ENCODE results near the gene NKAIN2.
"Not testable (repeated sequence)": the region's sequence is repeated elsewhere in the genome, so short reads cannot be mapped to it uniquely, and the experiment has no call there.

Gene NKAIN2

DNA sequence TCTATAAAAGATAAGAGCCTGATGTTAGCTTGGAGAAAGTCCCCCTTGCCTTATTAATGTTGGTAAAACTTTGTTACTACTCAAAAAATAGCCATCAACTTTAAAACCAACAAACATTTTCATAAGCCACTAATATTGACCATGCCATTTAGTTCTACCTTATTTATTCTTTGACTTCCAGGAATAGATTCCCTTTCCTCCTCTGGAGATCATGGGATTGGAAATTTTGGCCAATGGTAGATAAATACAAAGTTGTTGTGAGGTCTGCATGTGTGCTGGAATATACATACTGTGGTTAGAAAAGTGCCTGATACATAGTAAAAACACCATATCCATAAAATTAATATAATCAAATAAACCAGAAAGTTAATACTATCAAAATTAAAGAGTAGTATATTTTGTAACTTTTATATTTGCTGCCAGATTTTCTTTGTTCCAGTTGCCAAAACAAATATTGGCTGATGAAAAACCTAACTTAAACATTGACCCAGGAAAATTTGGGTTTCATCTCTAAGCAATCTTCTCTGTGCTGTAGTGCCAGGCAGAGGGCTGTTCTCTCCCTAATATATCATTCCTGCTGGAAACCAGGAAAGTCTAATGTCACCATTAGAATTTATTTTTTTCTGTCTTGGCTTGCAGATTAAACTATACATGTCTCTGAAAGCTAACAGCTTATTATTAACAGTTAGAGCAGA, 169.1 kb downstream of the NKAIN2 start:
- H3K14ac ChIP-seq (ENCODE audit: low read length): no peak overlapping the region
- no peak for DNase-seq
- no peak overlapping the region for H2BK120ac ChIP-seq (ENCODE audit: insufficient read depth, low read length, poor library complexity)
- no peak overlapping the region for H2AK5ac ChIP-seq (ENCODE audit: low read length)
- H2AFZ ChIP-seq (ENCODE audit: insufficient read depth, low read length, poor library complexity): no peak overlapping the region
- no peak overlapping the region for H3K23ac ChIP-seq (ENCODE audit: low read length)
- no peaks in the 10 kb centered on the region for H3K36me3 ChIP-seq (ENCODE audit: control insufficient read depth in 1 of 2, insufficient read depth in 2 of 2, low read length in 2 of 2)
- H3K79me1 ChIP-seq (ENCODE audit: low read length): no peaks in the 10 kb centered on the region
- H3K79me2 ChIP-seq (ENCODE audit: control insufficient read depth, insufficient read depth, low read length, poor library complexity): no peaks in the 10 kb centered on the region
- no peak overlapping the region for H3K4ac ChIP-seq (ENCODE audit: low read depth, low read length)
- no peak overlapping the region for H3K4me2 ChIP-seq (ENCODE audit: low read length)
- H2BK12ac ChIP-seq (ENCODE audit: low read length): no peak overlapping the region
- no peak overlapping the region for H3K18ac ChIP-seq (ENCODE audit: low read length)
- no peak overlapping the region for H3K9ac ChIP-seq (ENCODE audit: low read length)
- no peak overlapping the region for H4K12ac ChIP-seq (ENCODE audit: low read depth, low read length)
- no peaks in the 10 kb centered on the region for H3K27me3 ChIP-seq (ENCODE audit: insufficient read depth, low read length)
- H4K8ac ChIP-seq (ENCODE audit: low read depth, low read length): no peak overlapping the region
- no peak overlapping the region for H2BK5ac ChIP-seq (ENCODE audit: low read depth, low read length, poor library complexity)
- H3K4me3 ChIP-seq (ENCODE audit: low read depth, low read length): no peak overlapping the region
- H3K4me1 ChIP-seq (ENCODE audit: control insufficient read depth in 1 of 2, insufficient read depth in 2 of 2, low read length in 2 of 2): no peaks in the 10 kb centered on the region
- H3K27ac ChIP-seq (ENCODE audit: low read depth, low read length): no peak overlapping the region
- no peaks in the 10 kb centered on the region for H3K9me3 ChIP-seq (ENCODE audit: insufficient read depth, low read depth, low read length)
- no peak overlapping the region for H4K91ac ChIP-seq (ENCODE audit: low read depth, low read length)

DNA sequence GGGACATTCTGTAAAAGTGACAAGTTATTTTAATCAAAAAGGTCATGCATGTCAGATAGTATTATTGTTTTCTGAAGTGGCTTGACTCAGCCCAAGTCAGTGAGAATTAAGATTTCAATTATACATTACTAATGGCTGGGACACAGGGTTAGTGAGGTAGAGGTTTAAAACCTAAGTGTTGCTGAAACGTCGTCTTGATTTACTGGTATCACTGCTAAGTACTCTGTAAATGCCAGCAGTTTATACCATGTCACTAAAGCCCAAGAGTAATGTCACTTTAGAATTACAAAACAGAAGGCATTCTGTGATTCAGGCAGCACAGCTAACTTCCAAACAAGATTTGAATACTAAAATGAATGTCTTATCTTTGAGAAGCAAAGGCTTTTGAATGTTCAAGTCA, 176.6 kb downstream of the NKAIN2 start:
- no peak overlapping the region for H3K9ac ChIP-seq (ENCODE audit: low read length)
- H3K79me2 ChIP-seq (ENCODE audit: control insufficient read depth, insufficient read depth, low read length, poor library complexity): no peaks in the 10 kb centered on the region
- no peak overlapping the region for H3K14ac ChIP-seq (ENCODE audit: low read length)
- H3K4me1 ChIP-seq (ENCODE audit: control insufficient read depth in 1 of 2, insufficient read depth in 2 of 2, low read length in 2 of 2): no peaks in the 10 kb centered on the region
- H3K27me3 ChIP-seq (ENCODE audit: insufficient read depth, low read length): no peaks in the 10 kb centered on the region
- no peaks in the 10 kb centered on the region for H3K9me3 ChIP-seq (ENCODE audit: insufficient read depth, low read depth, low read length)
- H2BK5ac ChIP-seq (ENCODE audit: low read depth, low read length, poor library complexity): no peak overlapping the region
- no peak overlapping the region for H3K4ac ChIP-seq (ENCODE audit: low read depth, low read length)
- no peak for DNase-seq
- H4K12ac ChIP-seq (ENCODE audit: low read depth, low read length): no peak overlapping the region
- no peak overlapping the region for H3K4me2 ChIP-seq (ENCODE audit: low read length)
- H2AK5ac ChIP-seq (ENCODE audit: low read length): no peak overlapping the region
- no peak overlapping the region for H2BK120ac ChIP-seq (ENCODE audit: insufficient read depth, low read length, poor library complexity)
- H3K36me3 ChIP-seq (ENCODE audit: control insufficient read depth in 1 of 2, insufficient read depth in 2 of 2, low read length in 2 of 2): no peaks in the 10 kb centered on the region
- H4K91ac ChIP-seq (ENCODE audit: low read depth, low read length): no peak overlapping the region
- no peak overlapping the region for H3K27ac ChIP-seq (ENCODE audit: low read depth, low read length)
- H3K79me1 ChIP-seq (ENCODE audit: low read length): no peaks in the 10 kb centered on the region
- no CpG with 5 or more reads among the region's 2 CpGs for WGBS (ENCODE audit: extremely low coverage, insufficient coverage, insufficient read length)
- no peak overlapping the region for H4K8ac ChIP-seq (ENCODE audit: low read depth, low read length)
- no peak overlapping the region for H3K23ac ChIP-seq (ENCODE audit: low read length)
- H2AFZ ChIP-seq (ENCODE audit: insufficient read depth, low read length, poor library complexity): no peak overlapping the region
- H3K18ac ChIP-seq (ENCODE audit: low read length): no peak overlapping the region
- H3K4me3 ChIP-seq (ENCODE audit: low read depth, low read length): no peak overlapping the region
- H2BK12ac ChIP-seq (ENCODE audit: low read length): no peak overlapping the region

DNA sequence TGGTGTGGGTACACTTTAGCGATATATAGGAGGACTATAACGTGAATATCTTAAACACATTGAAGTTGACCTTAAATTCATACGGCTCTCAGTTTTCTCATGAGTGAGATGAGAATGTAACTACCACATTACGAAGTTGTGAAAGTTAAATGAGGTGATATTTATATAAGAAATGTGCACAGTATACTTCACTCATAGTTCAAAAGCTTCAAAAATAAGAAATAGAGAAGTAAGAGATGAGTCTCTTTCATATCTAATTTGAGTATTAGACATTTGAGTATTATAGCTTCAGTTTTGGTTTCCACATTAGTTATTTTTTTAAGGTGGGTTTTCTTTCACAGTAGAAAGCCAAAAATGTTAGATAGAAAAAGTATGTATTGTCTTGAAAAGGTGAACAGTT, 183.3 kb downstream of the NKAIN2 start:
- H3K79me2 ChIP-seq (ENCODE audit: control insufficient read depth, insufficient read depth, low read length, poor library complexity): no peaks in the 10 kb centered on the region
- no peak overlapping the region for H4K8ac ChIP-seq (ENCODE audit: low read depth, low read length)
- H3K4me2 ChIP-seq (ENCODE audit: low read length): no peak overlapping the region
- DNase-seq: no peak
- H2AFZ ChIP-seq (ENCODE audit: insufficient read depth, low read length, poor library complexity): no peak overlapping the region
- H3K27me3 ChIP-seq (ENCODE audit: insufficient read depth, low read length): no peaks in the 10 kb centered on the region
- H3K9me3 ChIP-seq (ENCODE audit: insufficient read depth, low read depth, low read length): no peaks in the 10 kb centered on the region
- H3K9ac ChIP-seq (ENCODE audit: low read length): no peak overlapping the region
- H3K79me1 ChIP-seq (ENCODE audit: low read length): no peaks in the 10 kb centered on the region
- no peak overlapping the region for H3K4me3 ChIP-seq (ENCODE audit: low read depth, low read length)
- H2BK12ac ChIP-seq (ENCODE audit: low read length): no peak overlapping the region
- no peak overlapping the region for H2BK5ac ChIP-seq (ENCODE audit: low read depth, low read length, poor library complexity)
- H3K18ac ChIP-seq (ENCODE audit: low read length): no peak overlapping the region
- no CpG with 5 or more reads among the region's 4 CpGs for WGBS (ENCODE audit: extremely low coverage, insufficient coverage, insufficient read length)
- H3K14ac ChIP-seq (ENCODE audit: low read length): no peak overlapping the region
- H3K36me3 ChIP-seq (ENCODE audit: control insufficient read depth in 1 of 2, insufficient read depth in 2 of 2, low read length in 2 of 2): no peaks in the 10 kb centered on the region
- H4K12ac ChIP-seq (ENCODE audit: low read depth, low read length): no peak overlapping the region
- H3K23ac ChIP-seq (ENCODE audit: low read length): no peak overlapping the region
- H3K4ac ChIP-seq (ENCODE audit: low read depth, low read length): no peak overlapping the region
- H2AK5ac ChIP-seq (ENCODE audit: low read length): no peak overlapping the region
- H2BK120ac ChIP-seq (ENCODE audit: insufficient read depth, low read length, poor library complexity): no peak overlapping the region
- no peak overlapping the region for H4K91ac ChIP-seq (ENCODE audit: low read depth, low read length)
- H3K4me1 ChIP-seq (ENCODE audit: control insufficient read depth in 1 of 2, insufficient read depth in 2 of 2, low read length in 2 of 2): no peaks in the 10 kb centered on the region
- H3K27ac ChIP-seq (ENCODE audit: low read depth, low read length): no peak overlapping the region

DNA sequence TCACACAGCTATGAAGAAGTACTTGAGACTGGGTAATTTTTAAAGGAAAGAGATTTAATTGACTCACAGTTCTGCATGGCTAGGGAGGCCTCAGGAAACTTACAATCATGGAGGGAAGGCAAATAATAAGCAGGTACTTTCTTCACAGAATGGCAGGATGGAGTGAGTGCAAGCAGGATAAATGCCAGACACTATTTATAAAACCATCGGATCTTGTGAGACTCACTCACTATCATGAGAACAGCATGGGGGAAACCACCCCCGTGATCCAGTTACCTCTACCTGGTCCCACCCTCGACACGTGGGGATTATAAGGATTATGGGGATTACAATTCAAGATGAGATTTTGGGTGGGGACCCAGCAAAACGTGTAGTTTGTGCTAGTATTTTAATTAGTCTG, 186.3 kb downstream of the NKAIN2 start:
- H3K79me1 ChIP-seq (ENCODE audit: low read length); H3K4me3 ChIP-seq (ENCODE audit: low read depth, low read length); H3K23ac ChIP-seq (ENCODE audit: low read length); H3K4me1 ChIP-seq (ENCODE audit: control insufficient read depth in 1 of 2, insufficient read depth in 2 of 2, low read length in 2 of 2); H4K91ac ChIP-seq (ENCODE audit: low read depth, low read length); H3K18ac ChIP-seq (ENCODE audit: low read length); H2BK120ac ChIP-seq (ENCODE audit: insufficient read depth, low read length, poor library complexity); H3K27me3 ChIP-seq (ENCODE audit: insufficient read depth, low read length); H2BK12ac ChIP-seq (ENCODE audit: low read length); H3K79me2 ChIP-seq (ENCODE audit: control insufficient read depth, insufficient read depth, low read length, poor library complexity); H2AFZ ChIP-seq (ENCODE audit: insufficient read depth, low read length, poor library complexity); H2BK5ac ChIP-seq (ENCODE audit: low read depth, low read length, poor library complexity); H3K4ac ChIP-seq (ENCODE audit: low read depth, low read length); DNase-seq; H3K9ac ChIP-seq (ENCODE audit: low read length); H3K9me3 ChIP-seq (ENCODE audit: insufficient read depth, low read depth, low read length); H3K4me2 ChIP-seq (ENCODE audit: low read length); H4K8ac ChIP-seq (ENCODE audit: low read depth, low read length); H3K36me3 ChIP-seq (ENCODE audit: control insufficient read depth in 1 of 2, insufficient read depth in 2 of 2, low read length in 2 of 2); H2AK5ac ChIP-seq (ENCODE audit: low read length); H3K27ac ChIP-seq (ENCODE audit: low read depth, low read length); H3K14ac ChIP-seq (ENCODE audit: low read length); H4K12ac ChIP-seq (ENCODE audit: low read depth, low read length): not testable (repeated sequence)
- WGBS (ENCODE audit: extremely low coverage, insufficient coverage, insufficient read length): no CpG with 5 or more reads among the region's 5 CpGs
